Stimulated activated CD8-positive, alpha-beta memory T cell treated with anti-CD3 and anti-CD28 coated beads, Interleukin-12 subunit alpha, Interleukin-12 subunit beta, amount 100 ng/mL, for 1 hour (primary cell): ENCODE data around the gene NDRG3.
"Not testable (repeated sequence)": the region's sequence is repeated elsewhere in the genome, so short reads cannot be mapped to it uniquely, and the experiment has no call there.

Experiments used
- DNase-seq: peaks from one replicate; pipeline ENCODE4 v3.0.0-alpha.2; 2020; ENCODE audit warnings: low read depth

NDRG3 gene

GRCh38 chr20:36760647-36761046, 14.8 kb upstream of the NDRG3 start:
- DNase-seq, result no peak

GRCh38 chr20:36758276-36758675, 12.4 kb upstream of the NDRG3 start:
- DNase-seq, result no peak

- no peak for DNase-seq
Observed at GRCh38 chr20:36756496-36756895, 10.6 kb upstream of the NDRG3 start.

- peak; percentile 24 for DNase-seq
Observed at GRCh38 chr20:36754656-36755222, 8.8 kb upstream of the NDRG3 start.

GRCh38 chr20:36752582-36752981, 6.7 kb upstream of the NDRG3 start:
- no peak for DNase-seq

GRCh38 chr20:36745234-36745926, 510 bp downstream of the NDRG3 start:
- DNase-seq, result no peak

GRCh38 chr20:36744764-36745191, 1.1 kb downstream of the NDRG3 start:
- no peak for DNase-seq

GRCh38 chr20:36744243-36744642, 1.6 kb downstream of the NDRG3 start:
- DNase-seq, result no peak

- no peak for DNase-seq
Observed at GRCh38 chr20:36742558-36742957, 3.3 kb downstream of the NDRG3 start.

GRCh38 chr20:36741072-36741471, 4.8 kb downstream of the NDRG3 start:
- no peak for DNase-seq

GRCh38 chr20:36737183-36737499, 8.7 kb downstream of the NDRG3 start:
- DNase-seq, result no peak

- DNase-seq, result no peak
Observed at GRCh38 chr20:36736451-36737182, 9.3 kb downstream of the NDRG3 start.

- DNase-seq, result no peak
Observed at GRCh38 chr20:36732456-36732855, 13.4 kb downstream of the NDRG3 start.

GRCh38 chr20:36728986-36729385, 16.9 kb downstream of the NDRG3 start:
- DNase-seq, result no peak

- DNase-seq, result no peak
Observed at GRCh38 chr20:36726168-36726567, 19.7 kb downstream of the NDRG3 start.

GRCh38 chr20:36720510-36720909, 25.4 kb downstream of the NDRG3 start:
- DNase-seq, result no peak

GRCh38 chr20:36717657-36718056, 28.2 kb downstream of the NDRG3 start:
- no peak for DNase-seq

GRCh38 chr20:36717021-36717420, 28.9 kb downstream of the NDRG3 start:
- DNase-seq, result no peak

GRCh38 chr20:36712775-36713174, 33.1 kb downstream of the NDRG3 start:
- DNase-seq, result no peak

GRCh38 chr20:36709126-36709525, 36.8 kb downstream of the NDRG3 start:
- DNase-seq, result no peak

- no peak for DNase-seq
Observed at GRCh38 chr20:36703530-36703929, 42.4 kb downstream of the NDRG3 start.

GRCh38 chr20:36700438-36700837, 45.5 kb downstream of the NDRG3 start:
- no peak for DNase-seq

GRCh38 chr20:36695467-36695866, 50.4 kb downstream of the NDRG3 start:
- not testable (repeated sequence) for DNase-seq

- DNase-seq, result no peak
Observed at GRCh38 chr20:36688630-36689029, 57.3 kb downstream of the NDRG3 start.
